ENCODE data around the gene PCCA. TPM values are rescaled to one million over a fixed set of nuclear protein-coding genes. Genes with fewer than 3 reads are reported as not detected.

PCCA gene
- total and polyA plus RNA-seq, 8 donors, result 26.8 to 48.9 (median 37.6) TPM

DNA sequence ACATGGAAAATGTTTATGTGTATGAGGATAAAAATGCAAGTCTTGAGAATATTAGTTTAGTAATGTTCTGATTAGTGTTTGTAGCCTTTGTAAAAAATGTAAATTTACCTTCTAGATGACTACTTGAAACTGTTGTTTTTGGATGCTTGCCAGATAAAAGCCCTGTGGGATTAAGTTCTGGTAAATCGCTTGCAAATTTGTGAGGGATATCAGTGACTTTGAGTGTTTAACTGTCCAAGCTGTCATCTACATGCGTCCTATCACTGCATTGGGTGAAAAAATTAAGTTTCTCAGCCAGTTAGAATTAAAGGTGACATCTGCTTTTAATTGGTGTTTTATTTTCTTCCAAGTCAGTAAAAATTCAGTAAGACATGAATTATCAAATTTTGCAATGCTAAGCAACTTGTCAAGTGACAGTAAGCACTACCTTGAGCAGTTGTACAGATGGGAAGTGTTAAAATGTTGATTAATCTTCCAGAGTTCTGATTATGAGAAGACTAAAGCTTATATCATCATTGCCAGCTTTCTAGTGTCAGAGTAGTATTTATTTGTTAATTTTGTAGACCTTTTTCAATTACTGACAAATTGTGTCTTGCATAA, 88.0 kb downstream of the PCCA start:
- DNase-seq (peak in 2 of 4 donors; percentile 2 to 13), ATAC-seq (no peak)
- H3K4me1 ChIP-seq, result no peaks in the 10 kb centered on the region
- H3K27me3 ChIP-seq, result no peaks in the 10 kb centered on the region
- intact Hi-C loops (cut with DNase I), result no loop called here
- H3K27ac ChIP-seq, result no peak overlapping the region
- TF ChIP-seq CTCF (IDR thresholded peaks at IDR 0.05), result no peak
- H3K36me3 ChIP-seq, result no peaks in the 10 kb centered on the region
- H3K9me3 ChIP-seq, result no peaks in the 10 kb centered on the region
- H3K4me3 ChIP-seq, result no peak overlapping the region

- no peak overlapping the region for H3K27ac ChIP-seq
- ATAC-seq (no peak), DNase-seq (no peak)
- intact Hi-C loops (cut with DNase I), result no loop called here
- H3K27me3 ChIP-seq, result no peaks in the 10 kb centered on the region
- no peak overlapping the region for H3K4me3 ChIP-seq
- no peaks in the 10 kb centered on the region for H3K9me3 ChIP-seq
- H3K36me3 ChIP-seq, result no peaks in the 10 kb centered on the region
- TF ChIP-seq CTCF (IDR thresholded peaks at IDR 0.05), result no peak
- H3K4me1 ChIP-seq, result no peaks in the 10 kb centered on the region
Measured at GRCh38 chr13:100178309-100178708, 89.4 kb downstream of the PCCA start.

DNA sequence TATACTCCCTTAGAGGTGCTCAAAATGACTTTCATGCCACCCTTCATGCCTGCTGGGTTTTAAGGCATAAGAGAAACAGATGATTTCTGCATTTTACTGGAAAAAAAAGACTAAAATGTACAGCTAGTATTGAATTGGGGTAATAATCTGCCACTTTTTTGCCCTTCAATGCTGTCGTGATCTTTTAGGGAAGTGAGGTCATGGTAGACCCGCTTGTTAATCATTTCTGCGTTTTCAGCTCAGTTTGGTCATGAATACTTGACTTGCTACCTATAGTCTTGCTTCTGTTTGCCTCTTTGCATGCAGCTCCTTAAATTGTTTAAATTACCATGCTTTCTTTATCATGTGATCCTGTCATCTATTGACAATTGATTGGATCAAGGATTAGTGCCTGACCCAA, 90.4 kb downstream of the PCCA start:
- intact Hi-C loops (cut with DNase I), result no loop called here
- DNase-seq (no peak), ATAC-seq (no peak)
- Histone ChIP-seq H3K4me3 (no peak overlapping the region), H3K27ac (no peak overlapping the region), H3K4me1 (no peaks in the 10 kb centered on the region), H3K36me3 (no peaks in the 10 kb centered on the region), H3K9me3 (no peaks in the 10 kb centered on the region), H3K27me3 (no peaks in the 10 kb centered on the region)
- no peak for TF ChIP-seq CTCF (IDR thresholded peaks at IDR 0.05)

DNA sequence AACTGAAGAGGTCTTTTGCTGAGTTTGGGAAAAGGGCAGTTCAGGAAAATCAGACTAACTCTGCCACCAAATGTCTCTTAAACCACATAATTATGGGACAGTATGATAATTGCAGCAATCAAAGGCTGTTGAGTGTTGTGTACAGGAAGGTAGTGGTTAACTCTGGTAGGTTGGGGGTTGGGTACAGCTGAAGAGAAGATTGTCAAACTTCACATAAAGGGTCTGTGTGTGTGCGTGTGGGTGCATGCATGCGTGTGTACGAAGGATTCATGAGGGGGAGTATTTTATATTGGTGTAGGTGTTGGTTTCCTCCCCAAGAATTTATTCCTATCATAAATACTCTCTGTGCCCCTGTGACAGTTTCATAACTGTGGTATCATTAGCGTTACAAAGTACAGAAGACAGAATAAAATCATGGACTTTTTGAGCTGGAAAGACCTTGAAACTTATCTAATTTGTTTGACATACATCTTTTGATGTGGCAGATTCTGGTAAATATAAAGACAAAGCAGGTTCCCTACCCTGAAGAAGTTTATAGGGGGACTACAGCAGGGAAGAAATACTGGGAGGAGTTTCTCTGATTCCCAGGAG, 94.1 kb downstream of the PCCA start:
- H3K9me3 ChIP-seq, result peaks cover 0 to 2% of the 10 kb centered on the region in 2 donors
- H3K27ac ChIP-seq, result no peak overlapping the region
- H3K36me3 ChIP-seq, result no peaks in the 10 kb centered on the region
- intact Hi-C loops (cut with DNase I), result no loop called here
- no peak for DNase-seq
- no peak overlapping the region for H3K4me3 ChIP-seq
- no peaks in the 10 kb centered on the region for H3K27me3 ChIP-seq
- ATAC-seq, result no peak
- H3K4me1 ChIP-seq, result no peaks in the 10 kb centered on the region
- no peak for TF ChIP-seq CTCF (IDR thresholded peaks at IDR 0.05)

GRCh38 chr13:100184095-100184494, 95.2 kb downstream of the PCCA start:
- DNase-seq (no peak), ATAC-seq (no peak)
- Histone ChIP-seq H3K27ac (no peak overlapping the region), H3K4me3 (no peak overlapping the region), H3K4me1 (no peaks in the 10 kb centered on the region), H3K27me3 (no peaks in the 10 kb centered on the region), H3K36me3 (no peaks in the 10 kb centered on the region), H3K9me3 (peaks cover 0 to 2% of the 10 kb centered on the region in 2 donors)
- intact Hi-C loops (cut with DNase I), result no loop called here
- TF ChIP-seq CTCF (IDR thresholded peaks at IDR 0.05), result no peak
